ENCODE results near the gene QKI. TPM values are rescaled to one million over a fixed set of nuclear protein-coding genes. Genes with fewer than 3 reads are reported as not detected.
A peak's percentile ranks its signal among the peaks of the same experiment; 100 is the strongest.
"Not testable (repeated sequence)": the region's sequence is repeated elsewhere in the genome, so short reads cannot be mapped to it uniquely, and the experiment has no call there.

The QKI gene
- total RNA-seq: 100 to 1,000 TPM; 116 to 138 TPM
- long read RNA-seq, donor 1, full-length matches to known transcripts: 16 of 32 reads
- long read RNA-seq, donor 1, partial matches to known transcripts: 2 of 32 reads
- long read RNA-seq, donor 1, other reads (novel, unspliced or antisense): 14 of 32 reads
- long read RNA-seq, donor 2, full-length matches to known transcripts: 5 of 15 reads
- long read RNA-seq, donor 2, partial matches to known transcripts: 4 of 15 reads
- long read RNA-seq, donor 2, other reads (novel, unspliced or antisense): 6 of 15 reads

- intact Hi-C loops (cut with DNase I): loop anchor here in 1 of 2 donors (10.0 kb wide), 1 partner anchor 670 kb away; no protein-coding TSS in a partner anchor
- DNase-seq (ENCODE audit: low spot score): peak; percentile 96
Observed at GRCh38 chr6:163414117-163414945, at the start of gene QKI. Gene QKI, plus strand, starts transcription at chr6:163414718. Its CDS starts 476 bp downstream, at chr6:163415194.

GRCh38 chr6:163366288-163366687, 48.2 kb upstream of the QKI start:
- DNase-seq (ENCODE audit: low spot score): no peak
- intact Hi-C loops (cut with DNase I): no loop called here

GRCh38 chr6:163367497-163368183, 46.9 kb upstream of the QKI start:
- DNase-seq (ENCODE audit: low spot score): no peak
- intact Hi-C loops (cut with DNase I): no loop called here

- intact Hi-C loops (cut with DNase I): no loop called here
- DNase-seq (ENCODE audit: low spot score): no peak
Observed at GRCh38 chr6:163369141-163369540, 45.4 kb upstream of the QKI start.

- intact Hi-C loops (cut with DNase I): no loop called here
- no peak for DNase-seq (ENCODE audit: low spot score)
Observed at GRCh38 chr6:163369628-163370365, 44.7 kb upstream of the QKI start.

GRCh38 chr6:163370464-163371117, 43.9 kb upstream of the QKI start:
- no peak for DNase-seq (ENCODE audit: low spot score)
- intact Hi-C loops (cut with DNase I): no loop called here

- intact Hi-C loops (cut with DNase I): no loop called here
- no peak for DNase-seq (ENCODE audit: low spot score)
Observed at GRCh38 chr6:163371129-163371528, 43.4 kb upstream of the QKI start.

- DNase-seq (ENCODE audit: low spot score): no peak
- intact Hi-C loops (cut with DNase I): no loop called here
Observed at GRCh38 chr6:163373240-163373639, 41.3 kb upstream of the QKI start.

- intact Hi-C loops (cut with DNase I): no loop called here
Observed at GRCh38 chr6:163375361-163375760, 39.2 kb upstream of the QKI start.

GRCh38 chr6:163376187-163376586, 38.3 kb upstream of the QKI start:
- intact Hi-C loops (cut with DNase I): no loop called here
- no peak for DNase-seq (ENCODE audit: low spot score)

More at GRCh38 chr6:163375361-163375760, 39.2 kb upstream of the QKI start:
- DNase-seq (ENCODE audit: low spot score): no peak

- intact Hi-C loops (cut with DNase I): no loop called here
- no peak for DNase-seq (ENCODE audit: low spot score)
Observed at GRCh38 chr6:163377561-163377960, 37.0 kb upstream of the QKI start.

- intact Hi-C loops (cut with DNase I): no loop called here
- DNase-seq (ENCODE audit: low spot score): no peak
Observed at GRCh38 chr6:163380216-163380615, 34.3 kb upstream of the QKI start.

GRCh38 chr6:163381118-163381756, 33.3 kb upstream of the QKI start:
- intact Hi-C loops (cut with DNase I): no loop called here
- no peak for DNase-seq (ENCODE audit: low spot score)

GRCh38 chr6:163383396-163383795, 31.1 kb upstream of the QKI start:
- DNase-seq (ENCODE audit: low spot score); intact Hi-C loops (cut with DNase I): not testable (repeated sequence)

- DNase-seq (ENCODE audit: low spot score): no peak
- intact Hi-C loops (cut with DNase I): no loop called here
Observed at GRCh38 chr6:163383912-163384311, 30.6 kb upstream of the QKI start.

GRCh38 chr6:163384510-163384909, 30.0 kb upstream of the QKI start:
- intact Hi-C loops (cut with DNase I): no loop called here
- no peak for DNase-seq (ENCODE audit: low spot score)

GRCh38 chr6:163385503-163385902, 29.0 kb upstream of the QKI start:
- intact Hi-C loops (cut with DNase I): not testable (repeated sequence)

GRCh38 chr6:163386329-163386908, 28.1 kb upstream of the QKI start:
- intact Hi-C loops (cut with DNase I): no loop called here
- no peak for DNase-seq (ENCODE audit: low spot score)

More at GRCh38 chr6:163385503-163385902, 29.0 kb upstream of the QKI start:
- DNase-seq (ENCODE audit: low spot score): not testable (repeated sequence)

Data from posterior vena cava (tissue), 2 donors.